Upper lobe of left lung (tissue), 4 donors: ENCODE measurements around the gene UGGT2.
"Not testable (repeated sequence)": the region's sequence is repeated elsewhere in the genome, so short reads cannot be mapped to it uniquely, and the experiment has no call there.

Experiments
- EP300 ChIP-seq, 4 donors: sonication (generic); formaldehyde crosslinking; IDR thresholded peaks; one replicate each; pipeline ENCODE4 v1.5.1; 2017; ENCODE audit warnings: antibody characterized with exemption in 4 of 4, control low read depth in 2 of 4
- POLR2A ChIP-seq, 4 donors: fragments of 450-650 bp; IDR thresholded peaks; one replicate each; pipeline ENCODE4 v1.5.1; 2016 to 2017; ENCODE audit warnings: antibody characterized with exemption in 4 of 4, mild to moderate bottlenecking in 2 of 4
- POLR2AphosphoS5 ChIP-seq, 2 donors: sonication (generic); formaldehyde crosslinking; IDR thresholded peaks; one replicate each; pipeline ENCODE4 v1.5.1; 2017; ENCODE audit warnings: antibody characterized with exemption in 2 of 2
- TF ChIP-seq, protein P1 (sequence below), 6 experiments: fragments of 450-650 bp in 4 of 6; fragments of 200-600 bp in 2 of 6; sonication (generic) in 2 of 6; IDR thresholded peaks; one replicate each; pipeline ENCODE4 v1.5.1; 2016 to 2019; ENCODE audit warnings: antibody characterized with exemption in 6 of 6

DNA sequence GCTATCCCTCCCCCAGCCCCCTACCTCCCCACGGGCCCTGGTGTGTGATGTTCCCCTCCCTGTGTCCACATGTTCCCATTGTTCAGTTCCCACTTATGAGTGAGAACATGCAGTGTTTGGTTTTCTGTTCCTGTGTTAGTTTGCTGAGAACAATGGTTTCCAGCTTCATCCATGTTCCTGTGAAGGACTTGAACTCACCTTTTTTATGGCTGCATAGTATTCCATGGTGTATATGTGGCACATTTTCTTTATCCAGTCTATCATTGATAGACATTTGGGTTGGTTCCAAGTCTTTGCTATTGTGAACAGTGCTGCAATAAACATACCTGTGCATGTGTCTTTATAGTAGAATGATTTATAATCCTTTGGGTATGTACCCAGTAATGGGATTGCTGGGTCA, 271.3 kb downstream of the UGGT2 start:
- TF ChIP-seq POLR2A, POLR2AphosphoS5, EP300 (IDR thresholded peaks at IDR 0.05): not testable (repeated sequence)
- TF ChIP-seq, protein P1, sequence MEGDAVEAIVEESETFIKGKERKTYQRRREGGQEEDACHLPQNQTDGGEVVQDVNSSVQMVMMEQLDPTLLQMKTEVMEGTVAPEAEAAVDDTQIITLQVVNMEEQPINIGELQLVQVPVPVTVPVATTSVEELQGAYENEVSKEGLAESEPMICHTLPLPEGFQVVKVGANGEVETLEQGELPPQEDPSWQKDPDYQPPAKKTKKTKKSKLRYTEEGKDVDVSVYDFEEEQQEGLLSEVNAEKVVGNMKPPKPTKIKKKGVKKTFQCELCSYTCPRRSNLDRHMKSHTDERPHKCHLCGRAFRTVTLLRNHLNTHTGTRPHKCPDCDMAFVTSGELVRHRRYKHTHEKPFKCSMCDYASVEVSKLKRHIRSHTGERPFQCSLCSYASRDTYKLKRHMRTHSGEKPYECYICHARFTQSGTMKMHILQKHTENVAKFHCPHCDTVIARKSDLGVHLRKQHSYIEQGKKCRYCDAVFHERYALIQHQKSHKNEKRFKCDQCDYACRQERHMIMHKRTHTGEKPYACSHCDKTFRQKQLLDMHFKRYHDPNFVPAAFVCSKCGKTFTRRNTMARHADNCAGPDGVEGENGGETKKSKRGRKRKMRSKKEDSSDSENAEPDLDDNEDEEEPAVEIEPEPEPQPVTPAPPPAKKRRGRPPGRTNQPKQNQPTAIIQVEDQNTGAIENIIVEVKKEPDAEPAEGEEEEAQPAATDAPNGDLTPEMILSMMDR (IDR thresholded peaks at IDR 0.05), result not testable (repeated sequence)
